Natural killer cell (primary cell): Measurements from ENCODE around the gene ACTG1. TPM values are rescaled to one million over a fixed set of nuclear protein-coding genes. Genes with fewer than 3 reads are reported as not detected.

ENCODE experiments used
- ATAC-seq, 3 donors: fragments of 150-1000 bp in 2 of 3; fragments of 200-7000 bp in 1 of 3; cut with Tn5 transposase; 1 replicate in 1 of 3; 2 replicates in 2 of 3; pipeline ENCODE4 v1.10.0; 2021; ENCODE audit warnings: mild to moderate bottlenecking in 2 of 3, moderate library complexity in 2 of 3
- DNase-seq, 2 donors: peaks; one replicate each; pipeline versions ENCODE4 v3.0.0 to v3.0.0-alpha.2; 2013 to 2021; ENCODE audit warnings: mixed read lengths in 1 of 2
- H3K27ac ChIP-seq: one replicate; pipeline ENCODE4 v1.5.1; 2013; ENCODE audit warnings: mild to moderate bottlenecking, low read length
- H3K27me3 ChIP-seq: one replicate; pipeline ENCODE4 v1.6.1; 2013; ENCODE audit warnings: low read length; ENCODE audit not compliant: control insufficient read depth, insufficient read depth
- H3K36me3 ChIP-seq: one replicate; pipeline ENCODE4 v1.6.1; 2013; ENCODE audit warnings: low read length; ENCODE audit not compliant: control insufficient read depth, insufficient read depth
- H3K4me1 ChIP-seq: one replicate; pipeline ENCODE4 v1.6.1; 2013; ENCODE audit warnings: low read length; ENCODE audit not compliant: control insufficient read depth, insufficient read depth
- H3K4me3 ChIP-seq: one replicate; pipeline ENCODE4 v1.5.1; 2013; ENCODE audit warnings: low read length
- H3K9me3 ChIP-seq: one replicate; pipeline ENCODE4 v1.6.1; 2013; ENCODE audit warnings: low read length; ENCODE audit not compliant: control insufficient read depth, insufficient read depth
- H3K27ac Mint-ChIP-seq, 2 donors: one replicate each; pipeline ENCODE4 v1.8.0; 2022; ENCODE audit warnings: mild to moderate bottlenecking in 2 of 2, mixed read lengths in 2 of 2, moderate library complexity in 1 of 2
- H3K27me3 Mint-ChIP-seq, 2 donors: one replicate each; pipeline ENCODE4 v1.8.0; 2022; ENCODE audit warnings: low read depth in 2 of 2, mixed read lengths in 2 of 2
- H3K36me3 Mint-ChIP-seq: one replicate; pipeline ENCODE4 v1.8.0; 2022; ENCODE audit warnings: mixed read lengths
- H3K4me1 Mint-ChIP-seq, 2 donors: one replicate each; pipeline ENCODE4 v1.8.0; 2022; ENCODE audit warnings: mixed read lengths in 2 of 2
- H3K4me3 Mint-ChIP-seq: one replicate; pipeline ENCODE4 v1.8.0; 2022; ENCODE audit warnings: mild to moderate bottlenecking, moderate library complexity, mixed read lengths
- H3K9me3 Mint-ChIP-seq, 2 donors: one replicate each; pipeline ENCODE4 v1.8.0; 2022; ENCODE audit warnings: mixed read lengths in 2 of 2
- CTCF ChIP-seq: fragments of 200-600 bp; IDR thresholded peaks from one replicate; pipeline ENCODE4 v1.8.0; 2022; ENCODE audit warnings: antibody characterized with exemption
- WGBS: methylation state at CpG from one replicate; pipeline ENCODE4 v1.1.7; 2013; ENCODE audit warnings: missing lambda C conversion rate; ENCODE audit not compliant: insufficient coverage; 5-methylcytosine and 5-hydroxymethylcytosine counted together
- intact Hi-C: fragments of 100-400 bp; cut with micrococcal nuclease; formaldehyde crosslinking; loops from one replicate; pipeline ENCODE4 v1.14.2; 2022
- total RNA-seq, 4 donors: library from RNA; stranded (reverse); fragments of 120-200 nt in 1 of 4; gene quantifications; one replicate each; pipeline versions ENCODE4 v1.2.3 to v1.2.4, GENCODE V29; 2013 to 2022

Gene ACTG1
- total RNA-seq, 3 donors from 2014 or later (not counting 1 experiment from before 2014, with no cell fraction given), result 1,401 to 1,901 (median 1,735) TPM

DNA sequence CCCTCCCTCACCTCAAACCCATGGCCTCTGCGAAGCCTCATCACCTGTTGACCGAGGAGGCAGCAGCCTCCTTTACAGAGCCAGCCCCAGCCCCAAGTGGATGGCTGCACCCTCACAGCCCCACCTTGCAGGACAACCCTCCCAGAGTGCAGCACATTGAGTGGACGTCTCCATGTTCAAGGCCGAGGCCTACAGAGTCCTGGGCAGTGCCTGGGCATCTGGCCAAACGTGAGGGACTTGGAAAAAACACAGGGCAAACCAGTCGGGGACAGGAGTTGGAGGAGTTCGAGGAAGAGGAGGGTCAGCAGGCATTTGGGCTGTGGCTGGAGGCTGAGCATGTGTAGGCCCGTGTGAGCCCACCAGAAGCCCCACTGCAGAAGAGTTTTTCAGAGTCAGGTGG is 39.6 kb downstream of the ACTG1 start:
- no peak overlapping the region for H3K27ac Mint-ChIP-seq
- intact Hi-C loops, result no loop called here
- no peak for ATAC-seq

GRCh38 chr17:81471818-81472456 is 40.7 kb downstream of the ACTG1 start:
- ATAC-seq (peak in 2 of 3 donors; percentile 21 to 59), DNase-seq (peak in 1 of 2 donors; percentile 42)
- no peaks in the 10 kb centered on the region for H3K9me3 Mint-ChIP-seq

More for the DNA sequence above, 39.6 kb downstream of the ACTG1 start:
- peaks cover 0 to 2% of the 10 kb centered on the region in 2 donors for H3K27me3 Mint-ChIP-seq
- no peak for DNase-seq
- no peaks in the 10 kb centered on the region for H3K9me3 Mint-ChIP-seq
- Histone ChIP-seq H3K27ac (no peak overlapping the region), H3K27me3 (no peaks in the 10 kb centered on the region), H3K4me1 (no peaks in the 10 kb centered on the region), H3K4me3 (no peak overlapping the region), H3K9me3 (no peaks in the 10 kb centered on the region), H3K36me3 (no peaks in the 10 kb centered on the region)
- H3K4me1 Mint-ChIP-seq, result no peaks in the 10 kb centered on the region
- H3K4me3 Mint-ChIP-seq, result no peak overlapping the region
- no peaks in the 10 kb centered on the region for H3K36me3 Mint-ChIP-seq
- no peak for TF ChIP-seq CTCF
- WGBS, result 85% methylated on average over 8 of the region's 8 CpGs

DNA sequence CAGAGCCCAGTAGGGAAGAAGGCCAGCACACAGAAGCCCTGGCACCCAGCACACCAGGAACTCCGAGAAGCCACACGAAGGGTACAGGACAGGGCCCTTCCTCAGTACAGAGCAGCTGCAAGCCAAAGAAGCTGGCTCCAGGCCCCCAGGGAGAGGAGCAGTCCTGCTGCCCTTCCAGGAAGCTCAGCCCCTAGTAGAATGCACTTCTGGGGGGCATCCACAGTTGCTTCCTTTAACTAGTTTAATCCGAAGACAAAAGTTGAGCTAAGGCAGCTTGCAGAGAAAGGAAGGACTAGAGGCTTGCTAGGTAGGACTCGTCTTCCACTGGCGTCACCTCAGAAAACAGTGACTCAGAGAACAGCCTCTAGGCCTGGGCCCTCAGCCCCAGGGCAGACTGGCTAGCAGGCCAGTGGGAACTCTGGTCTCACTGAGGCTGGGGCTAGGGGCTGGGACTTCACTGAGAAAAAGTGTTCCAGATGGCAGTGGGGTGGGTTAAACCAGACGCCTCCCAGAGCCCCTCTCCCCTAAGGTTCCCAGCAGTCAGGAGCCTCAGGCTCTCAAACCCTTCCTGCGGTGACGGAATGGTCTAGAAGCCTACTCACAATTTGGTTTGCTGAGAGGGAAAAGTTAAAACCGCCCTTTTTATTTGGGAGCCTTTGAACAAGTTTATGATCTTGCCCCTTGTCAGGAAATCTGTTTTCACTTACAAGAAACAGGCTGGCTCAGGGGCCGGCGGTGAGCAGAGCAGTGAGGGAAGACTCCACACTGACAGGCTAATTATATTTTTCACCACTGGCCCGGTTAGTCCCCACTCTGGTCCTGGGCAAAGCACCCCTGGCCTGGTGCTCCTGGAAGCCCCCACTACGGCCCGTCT is 41.4 kb downstream of the ACTG1 start:
- no peaks in the 10 kb centered on the region for H3K9me3 Mint-ChIP-seq

More at GRCh38 chr17:81471818-81472456, 40.7 kb downstream of the ACTG1 start:
- Histone ChIP-seq H3K9me3 (no peaks in the 10 kb centered on the region), H3K36me3 (no peaks in the 10 kb centered on the region), H3K27me3 (no peaks in the 10 kb centered on the region), H3K27ac (no peak overlapping the region), H3K4me3 (no peak overlapping the region), H3K4me1 (no peaks in the 10 kb centered on the region)
- Mint-ChIP-seq H3K27me3 (no peaks in the 10 kb centered on the region), H3K36me3 (no peaks in the 10 kb centered on the region), H3K4me1 (no peaks in the 10 kb centered on the region), H3K27ac (no peak overlapping the region), H3K4me3 (no peak overlapping the region)
- intact Hi-C loops, result no loop called here
- no peak for TF ChIP-seq CTCF
- WGBS, result 94% methylated on average over 27 of the region's 28 CpGs

More for the DNA sequence above, 41.4 kb downstream of the ACTG1 start:
- no peak for TF ChIP-seq CTCF
- H3K27ac ChIP-seq, result no peak overlapping the region
- intact Hi-C loops, result no loop called here
- ATAC-seq (no peak), DNase-seq (no peak)
- no peaks in the 10 kb centered on the region for H3K4me1 ChIP-seq
- WGBS, result 79% methylated on average over 14 of the region's 14 CpGs
- no peak overlapping the region for H3K4me3 Mint-ChIP-seq
- no peaks in the 10 kb centered on the region for H3K27me3 Mint-ChIP-seq
- no peaks in the 10 kb centered on the region for H3K9me3 ChIP-seq
- no peak overlapping the region for H3K27ac Mint-ChIP-seq
- no peaks in the 10 kb centered on the region for H3K4me1 Mint-ChIP-seq
- H3K27me3 ChIP-seq, result no peaks in the 10 kb centered on the region
- no peaks in the 10 kb centered on the region for H3K36me3 Mint-ChIP-seq
- H3K36me3 ChIP-seq, result no peaks in the 10 kb centered on the region
- H3K4me3 ChIP-seq, result no peak overlapping the region
